Natural killer cell (primary cell): ENCODE data around the gene OLFM1. TPM values are rescaled to one million over a fixed set of nuclear protein-coding genes. Genes with fewer than 3 reads are reported as not detected.

ENCODE experiments used
- ATAC-seq, 3 donors: fragments of 150-1000 bp in 2 of 3; fragments of 200-7000 bp in 1 of 3; cut with Tn5 transposase; 1 replicate in 1 of 3; 2 replicates in 2 of 3; pipeline ENCODE4 v1.10.0; 2021; ENCODE audit warnings: mild to moderate bottlenecking in 2 of 3, moderate library complexity in 2 of 3
- DNase-seq, 2 donors: peaks; one replicate each; pipeline versions ENCODE4 v3.0.0 to v3.0.0-alpha.2; 2013 to 2021; ENCODE audit warnings: mixed read lengths in 1 of 2
- H3K27ac ChIP-seq: one replicate; pipeline ENCODE4 v1.5.1; 2013; ENCODE audit warnings: mild to moderate bottlenecking, low read length
- H3K27me3 ChIP-seq: one replicate; pipeline ENCODE4 v1.6.1; 2013; ENCODE audit warnings: low read length; ENCODE audit not compliant: control insufficient read depth, insufficient read depth
- H3K36me3 ChIP-seq: one replicate; pipeline ENCODE4 v1.6.1; 2013; ENCODE audit warnings: low read length; ENCODE audit not compliant: control insufficient read depth, insufficient read depth
- H3K4me1 ChIP-seq: one replicate; pipeline ENCODE4 v1.6.1; 2013; ENCODE audit warnings: low read length; ENCODE audit not compliant: control insufficient read depth, insufficient read depth
- H3K4me3 ChIP-seq: one replicate; pipeline ENCODE4 v1.5.1; 2013; ENCODE audit warnings: low read length
- H3K9me3 ChIP-seq: one replicate; pipeline ENCODE4 v1.6.1; 2013; ENCODE audit warnings: low read length; ENCODE audit not compliant: control insufficient read depth, insufficient read depth
- H3K27ac Mint-ChIP-seq, 2 donors: one replicate each; pipeline ENCODE4 v1.8.0; 2022; ENCODE audit warnings: mild to moderate bottlenecking in 2 of 2, mixed read lengths in 2 of 2, moderate library complexity in 1 of 2
- H3K27me3 Mint-ChIP-seq, 2 donors: one replicate each; pipeline ENCODE4 v1.8.0; 2022; ENCODE audit warnings: low read depth in 2 of 2, mixed read lengths in 2 of 2
- H3K36me3 Mint-ChIP-seq: one replicate; pipeline ENCODE4 v1.8.0; 2022; ENCODE audit warnings: mixed read lengths
- H3K4me1 Mint-ChIP-seq, 2 donors: one replicate each; pipeline ENCODE4 v1.8.0; 2022; ENCODE audit warnings: mixed read lengths in 2 of 2
- H3K4me3 Mint-ChIP-seq: one replicate; pipeline ENCODE4 v1.8.0; 2022; ENCODE audit warnings: mild to moderate bottlenecking, moderate library complexity, mixed read lengths
- H3K9me3 Mint-ChIP-seq, 2 donors: one replicate each; pipeline ENCODE4 v1.8.0; 2022; ENCODE audit warnings: mixed read lengths in 2 of 2
- CTCF ChIP-seq: fragments of 200-600 bp; IDR thresholded peaks from one replicate; pipeline ENCODE4 v1.8.0; 2022; ENCODE audit warnings: antibody characterized with exemption
- WGBS: methylation state at CpG from one replicate; pipeline ENCODE4 v1.1.7; 2013; ENCODE audit warnings: missing lambda C conversion rate; ENCODE audit not compliant: insufficient coverage; 5-methylcytosine and 5-hydroxymethylcytosine counted together
- intact Hi-C: fragments of 100-400 bp; cut with micrococcal nuclease; formaldehyde crosslinking; loops from one replicate; pipeline ENCODE4 v1.14.2; 2022
- total RNA-seq, 4 donors: library from RNA; stranded (reverse); fragments of 120-200 nt in 1 of 4; gene quantifications; one replicate each; pipeline versions ENCODE4 v1.2.3 to v1.2.4, GENCODE V29; 2013 to 2022

Gene OLFM1
- total RNA-seq, 3 donors from 2014 or later (not counting 1 experiment from before 2014, with no cell fraction given), result 0.18 TPM; not detected in 2

- Histone ChIP-seq H3K27ac (no peak overlapping the region), H3K27me3 (no peaks in the 10 kb centered on the region), H3K4me3 (no peak overlapping the region), H3K36me3 (no peaks in the 10 kb centered on the region), H3K4me1 (no peaks in the 10 kb centered on the region), H3K9me3 (no peaks in the 10 kb centered on the region)
- H3K9me3 Mint-ChIP-seq, result no peaks in the 10 kb centered on the region
- WGBS, result 81% methylated on average over 11 of the region's 12 CpGs
- DNase-seq (no peak), ATAC-seq (no peak)
- TF ChIP-seq CTCF, result no peak
- no peaks in the 10 kb centered on the region for H3K4me1 Mint-ChIP-seq
- intact Hi-C loops, result no loop called here
- no peak overlapping the region for H3K4me3 Mint-ChIP-seq
- H3K36me3 Mint-ChIP-seq, result no peaks in the 10 kb centered on the region
- no peaks in the 10 kb centered on the region for H3K27me3 Mint-ChIP-seq
- H3K27ac Mint-ChIP-seq, result no peak overlapping the region
These were observed 29.8 kb downstream of the OLFM1 start for GRCh38 chr9:135117281-135117680.

- DNase-seq (no peak), ATAC-seq (no peak)
- Mint-ChIP-seq H3K27me3 (peaks cover 0 to 3% of the 10 kb centered on the region in 2 donors), H3K36me3 (no peaks in the 10 kb centered on the region), H3K4me1 (no peaks in the 10 kb centered on the region), H3K4me3 (no peak overlapping the region), H3K9me3 (no peaks in the 10 kb centered on the region), H3K27ac (no peak overlapping the region)
- WGBS, result 95% methylated on average over 30 of the region's 30 CpGs
- intact Hi-C loops, result no loop called here
- TF ChIP-seq CTCF, result no peak
- Histone ChIP-seq H3K4me3 (no peak overlapping the region), H3K27me3 (no peaks in the 10 kb centered on the region), H3K4me1 (no peaks in the 10 kb centered on the region), H3K27ac (no peak overlapping the region), H3K9me3 (no peaks in the 10 kb centered on the region), H3K36me3 (no peaks in the 10 kb centered on the region)
These were observed 32.1 kb downstream of the OLFM1 start for GRCh38 chr9:135119496-135120064.

GRCh38 chr9:135120249-135120648 lies 32.8 kb downstream of the OLFM1 start:
- H3K4me1 ChIP-seq, result no peaks in the 10 kb centered on the region
- H3K27ac ChIP-seq, result no peak overlapping the region
- WGBS, result 88% methylated on average over 23 of the region's 23 CpGs
- no peak for DNase-seq
- no peaks in the 10 kb centered on the region for H3K9me3 ChIP-seq
- Mint-ChIP-seq H3K4me3 (no peak overlapping the region), H3K27ac (no peak overlapping the region), H3K27me3 (peaks cover 0 to 3% of the 10 kb centered on the region in 2 donors), H3K36me3 (no peaks in the 10 kb centered on the region), H3K9me3 (no peaks in the 10 kb centered on the region), H3K4me1 (no peaks in the 10 kb centered on the region)
- intact Hi-C loops, result no loop called here
- H3K36me3 ChIP-seq, result no peaks in the 10 kb centered on the region
- no peak overlapping the region for H3K4me3 ChIP-seq
- no peak for ATAC-seq
- no peak for TF ChIP-seq CTCF
- H3K27me3 ChIP-seq, result no peaks in the 10 kb centered on the region

GRCh38 chr9:135122316-135122715 lies 34.8 kb downstream of the OLFM1 start:
- Mint-ChIP-seq H3K9me3 (no peaks in the 10 kb centered on the region), H3K36me3 (no peaks in the 10 kb centered on the region), H3K27me3 (peaks cover 0 to 3% of the 10 kb centered on the region in 2 donors), H3K27ac (no peak overlapping the region), H3K4me1 (no peaks in the 10 kb centered on the region), H3K4me3 (no peak overlapping the region)
- Histone ChIP-seq H3K27me3 (no peaks in the 10 kb centered on the region), H3K27ac (no peak overlapping the region), H3K9me3 (no peaks in the 10 kb centered on the region), H3K4me1 (no peaks in the 10 kb centered on the region), H3K36me3 (no peaks in the 10 kb centered on the region), H3K4me3 (no peak overlapping the region)
- intact Hi-C loops, result no loop called here
- no peak for TF ChIP-seq CTCF
- DNase-seq, result no peak
- no peak for ATAC-seq
- 80% methylated on average over 12 of the region's 12 CpGs for WGBS
